Activated CD4-positive, alpha-beta T cell treated with anti-CD3 and anti-CD28 coated beads for 36 hours (primary cell): Measurements from ENCODE around the gene CRIP2. TPM values are rescaled to one million over a fixed set of nuclear protein-coding genes. Genes with fewer than 3 reads are reported as not detected.

Experiments
- ATAC-seq: fragments of 200-7000 bp; cut with Tn5 transposase; one replicate; pipeline ENCODE4 v1.10.0; 2021; ENCODE audit warnings: mild to moderate bottlenecking, moderate library complexity
- CTCF ChIA-PET: fragments of 350-600 bp; sonication (Branson Sonifier 250); formaldehyde crosslinking; loops from one replicate; lab custom pipeline; 2021; ENCODE audit warnings: antibody characterized with exemption; lab: Charles Lee
- POLR2A ChIA-PET: fragments of 350-600 bp; sonication (Branson Sonifier 250); formaldehyde crosslinking; loops from one replicate; lab custom pipeline; 2021; ENCODE audit warnings: antibody characterized with exemption, inconsistent platforms; lab: Charles Lee
- DNase-seq: peaks from one replicate; pipeline ENCODE4 v3.0.0-alpha.2; 2020
- H3K27ac Mint-ChIP-seq: one replicate; pipeline ENCODE4 v1.8.0; 2021; ENCODE audit warnings: mixed read lengths
- H3K27me3 Mint-ChIP-seq: one replicate; pipeline ENCODE4 v1.8.0; 2021; ENCODE audit warnings: mixed read lengths
- H3K36me3 Mint-ChIP-seq: one replicate; pipeline ENCODE4 v1.8.0; 2021; ENCODE audit warnings: low read depth, mixed read lengths
- H3K4me1 Mint-ChIP-seq: one replicate; pipeline ENCODE4 v1.8.0; 2021; ENCODE audit warnings: mixed read lengths
- H3K4me3 Mint-ChIP-seq: one replicate; pipeline ENCODE4 v1.8.0; 2021; ENCODE audit warnings: mild to moderate bottlenecking, moderate library complexity, mixed read lengths
- H3K9me3 Mint-ChIP-seq: one replicate; pipeline ENCODE4 v1.8.0; 2021; ENCODE audit warnings: low read depth, mixed read lengths
- intact Hi-C, 2 experiments: fragments of 100-400 bp; cut with DNase I in 1 of 2; cut with micrococcal nuclease in 1 of 2; formaldehyde crosslinking; loops; one replicate each; pipeline versions ENCODE4 v1.14.2 to v1.15.1; 2022 to 2024; cut with DNase I, micrococcal nuclease
- total RNA-seq, 2 experiments: library from RNA; stranded (reverse); gene quantifications; one replicate each; pipeline ENCODE4 v1.2.3, GENCODE V29; 2021

The CRIP2 gene
- total RNA-seq, 2 experiments from 2014 or later: 1.1 to 1.2 TPM

- Mint-ChIP-seq H3K9me3 (no peaks in the 10 kb centered on the region), H3K4me1 (no peaks in the 10 kb centered on the region), H3K36me3 (peaks cover 9% of the 10 kb centered on the region), H3K27me3 (no peaks in the 10 kb centered on the region), H3K27ac (no peak overlapping the region), H3K4me3 (no peak overlapping the region)
- intact Hi-C loops: no loop called here
- ChIA-PET CTCF (interaction anchor here (0.6 kb wide), 1 partner anchor 76 kb away, joined by 3 read pairs; no protein-coding TSS in a partner anchor), POLR2A (no interaction called here)
- DNase-seq: no peak
- no peak for ATAC-seq
Measured at GRCh38 chr14:105445901-105446845, 28.4 kb upstream of the CRIP2 start.

- Mint-ChIP-seq H3K4me3 (no peak overlapping the region), H3K9me3 (no peaks in the 10 kb centered on the region), H3K36me3 (peaks cover 11% of the 10 kb centered on the region), H3K27ac (no peak overlapping the region), H3K27me3 (no peaks in the 10 kb centered on the region), H3K4me1 (no peaks in the 10 kb centered on the region)
- intact Hi-C loops: no loop called here
- ChIA-PET POLR2A (no interaction called here), CTCF (no interaction called here)
- DNase-seq (no peak), ATAC-seq (no peak)
Measured at GRCh38 chr14:105446971-105447370, 27.6 kb upstream of the CRIP2 start.

- CTCF ChIA-PET: interaction anchor here (0.6 to 1.2 kb wide), 5 partner anchors 39 to 77 kb away, joined by 3 to 8 read pairs (median 3); no protein-coding TSS in a partner anchor
- Mint-ChIP-seq H3K27me3 (no peaks in the 10 kb centered on the region), H3K27ac (no peak overlapping the region), H3K4me3 (no peak overlapping the region), H3K9me3 (no peaks in the 10 kb centered on the region), H3K4me1 (no peaks in the 10 kb centered on the region), H3K36me3 (peaks cover 15% of the 10 kb centered on the region)
- intact Hi-C loops: loop anchor here (1.0 to 2.0 kb wide), 4 partner anchors 42 to 80 kb away; no protein-coding TSS in a partner anchor
- DNase-seq (no peak), ATAC-seq (no peak)
- POLR2A ChIA-PET: no interaction called here
Measured at GRCh38 chr14:105447651-105448640, 26.7 kb upstream of the CRIP2 start.

GRCh38 chr14:105448706-105449111 lies 25.9 kb upstream of the CRIP2 start:
- DNase-seq (peak; percentile 77), ATAC-seq (peak; percentile 96)
- H3K36me3 Mint-ChIP-seq: peaks cover 15% of the 10 kb centered on the region
- ChIA-PET CTCF (interaction anchor here (0.6 to 1.2 kb wide), 5 partner anchors 38 to 78 kb away, joined by 3 to 8 read pairs (median 3); no protein-coding TSS in a partner anchor), POLR2A (no interaction called here)
- no peak overlapping the region for H3K4me3 Mint-ChIP-seq
- intact Hi-C loops: loop anchor here (1.0 to 2.0 kb wide), 4 partner anchors 42 to 80 kb away; no protein-coding TSS in a partner anchor
- no peaks in the 10 kb centered on the region for H3K27me3 Mint-ChIP-seq
- H3K4me1 Mint-ChIP-seq: no peaks in the 10 kb centered on the region
- no peaks in the 10 kb centered on the region for H3K9me3 Mint-ChIP-seq
- H3K27ac Mint-ChIP-seq: no peak overlapping the region

- CTCF ChIA-PET: interaction anchor here (0.6 to 1.0 kb wide), 2 partner anchors 20 to 27 kb away, joined by 3 to 4 read pairs; no protein-coding TSS in a partner anchor
- H3K9me3 Mint-ChIP-seq: no peaks in the 10 kb centered on the region
- intact Hi-C loops: loop anchor here in 1 of 2 experiments (2.0 kb wide), 1 partner anchor 79 kb away; no protein-coding TSS in a partner anchor
Measured at GRCh38 chr14:105449276-105450122, 25.1 kb upstream of the CRIP2 start.

GRCh38 chr14:105450123-105450505 lies 24.5 kb upstream of the CRIP2 start:
- Mint-ChIP-seq H3K4me1 (no peaks in the 10 kb centered on the region), H3K36me3 (peaks cover 15% of the 10 kb centered on the region), H3K27me3 (no peaks in the 10 kb centered on the region), H3K9me3 (no peaks in the 10 kb centered on the region), H3K27ac (no peak overlapping the region), H3K4me3 (no peak overlapping the region)
- ChIA-PET CTCF (interaction anchor here (0.6 to 1.0 kb wide), 2 partner anchors 20 to 27 kb away, joined by 3 to 4 read pairs; no protein-coding TSS in a partner anchor), POLR2A (no interaction called here)
- ATAC-seq: no peak
- intact Hi-C loops: no loop called here
- no peak for DNase-seq

More at GRCh38 chr14:105449276-105450122, 25.1 kb upstream of the CRIP2 start:
- peaks cover 15% of the 10 kb centered on the region for H3K36me3 Mint-ChIP-seq
- no peaks in the 10 kb centered on the region for H3K4me1 Mint-ChIP-seq
- POLR2A ChIA-PET: no interaction called here
- no peak overlapping the region for H3K4me3 Mint-ChIP-seq
- H3K27ac Mint-ChIP-seq: no peak overlapping the region
- DNase-seq: no peak
- no peaks in the 10 kb centered on the region for H3K27me3 Mint-ChIP-seq
- no peak for ATAC-seq

GRCh38 chr14:105450864-105451720 lies 23.5 kb upstream of the CRIP2 start:
- H3K4me1 Mint-ChIP-seq: no peaks in the 10 kb centered on the region
- DNase-seq: no peak
- H3K27ac Mint-ChIP-seq: no peak overlapping the region
- ATAC-seq: no peak
- ChIA-PET POLR2A (no interaction called here), CTCF (interaction anchor here (0.6 to 1.0 kb wide), 2 partner anchors 19 to 595 kb away, joined by 3 to 4 read pairs; no protein-coding TSS in a partner anchor)
- intact Hi-C loops: no loop called here
- H3K27me3 Mint-ChIP-seq: no peaks in the 10 kb centered on the region
- no peak overlapping the region for H3K4me3 Mint-ChIP-seq
- H3K36me3 Mint-ChIP-seq: peaks cover 22% of the 10 kb centered on the region
- no peaks in the 10 kb centered on the region for H3K9me3 Mint-ChIP-seq

GRCh38 chr14:105452963-105453362 lies 21.7 kb upstream of the CRIP2 start:
- Mint-ChIP-seq H3K27ac (no peak overlapping the region), H3K36me3 (peaks cover 22% of the 10 kb centered on the region), H3K4me3 (no peak overlapping the region), H3K27me3 (no peaks in the 10 kb centered on the region), H3K9me3 (no peaks in the 10 kb centered on the region), H3K4me1 (no peaks in the 10 kb centered on the region)
- intact Hi-C loops: no loop called here
- ChIA-PET POLR2A (no interaction called here), CTCF (no interaction called here)
- no peak for DNase-seq
- no peak for ATAC-seq

GRCh38 chr14:105453847-105454246 lies 20.8 kb upstream of the CRIP2 start:
- Mint-ChIP-seq H3K36me3 (peaks cover 22% of the 10 kb centered on the region), H3K4me3 (no peak overlapping the region), H3K27ac (no peak overlapping the region), H3K9me3 (no peaks in the 10 kb centered on the region), H3K4me1 (no peaks in the 10 kb centered on the region), H3K27me3 (no peaks in the 10 kb centered on the region)
- POLR2A ChIA-PET: no interaction called here
- ATAC-seq (no peak), DNase-seq (no peak)
- CTCF ChIA-PET: no interaction called here
- intact Hi-C loops: no loop called here
